GM23248 (cell line): ENCODE results near the gene RAPGEF4.

Source experiments
- EZH2 ChIP-seq: fragments of 200-600 bp; sonication (generic); IDR thresholded peaks from 2 replicates; pipeline ENCODE4 v1.6.1; 2018; ENCODE audit warnings: antibody characterized with exemption, mild to moderate bottlenecking; ENCODE audit not compliant: insufficient read depth, poor library complexity, severe bottlenecking
- EZH2phosphoT487 ChIP-seq: fragments of 200-600 bp; sonication (generic); IDR thresholded peaks from 2 replicates; pipeline ENCODE4 v1.6.1; 2018; ENCODE audit warnings: antibody characterized with exemption, moderate library complexity, mild to moderate bottlenecking, low read depth; ENCODE audit not compliant: insufficient read depth

DNA sequence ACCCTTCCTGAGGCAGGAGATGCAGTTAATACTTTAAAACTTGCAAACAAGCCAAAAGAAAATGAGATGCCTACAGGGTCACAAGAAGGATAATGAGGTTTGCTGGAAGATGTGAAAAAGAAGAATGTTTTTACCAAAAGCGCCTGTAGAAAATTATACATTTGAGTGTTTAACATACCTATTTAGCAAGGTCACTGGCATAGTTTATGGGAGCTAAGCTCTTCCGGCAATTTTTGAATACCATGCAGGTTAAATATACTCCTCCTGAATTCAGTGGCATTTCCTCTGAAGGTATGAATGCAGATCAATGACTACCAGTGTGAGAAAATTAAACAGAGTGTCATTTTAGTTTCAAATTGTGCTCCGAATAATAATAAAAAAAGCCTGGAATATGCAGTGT lies 318.8 kb downstream of the RAPGEF4 start:
- no peak for TF ChIP-seq EZH2
- no peak for TF ChIP-seq EZH2phosphoT487
